Middle frontal gyrus (tissue), 1 donor: ENCODE data around the gene HYLS1.

Experiments used
- DNase-seq: peaks from one replicate; pipeline ENCODE4 v3.0.0-alpha.2; 2015; ENCODE audit warnings: low spot score; ENCODE audit errors: extremely low spot score

HYLS1 gene

DNA sequence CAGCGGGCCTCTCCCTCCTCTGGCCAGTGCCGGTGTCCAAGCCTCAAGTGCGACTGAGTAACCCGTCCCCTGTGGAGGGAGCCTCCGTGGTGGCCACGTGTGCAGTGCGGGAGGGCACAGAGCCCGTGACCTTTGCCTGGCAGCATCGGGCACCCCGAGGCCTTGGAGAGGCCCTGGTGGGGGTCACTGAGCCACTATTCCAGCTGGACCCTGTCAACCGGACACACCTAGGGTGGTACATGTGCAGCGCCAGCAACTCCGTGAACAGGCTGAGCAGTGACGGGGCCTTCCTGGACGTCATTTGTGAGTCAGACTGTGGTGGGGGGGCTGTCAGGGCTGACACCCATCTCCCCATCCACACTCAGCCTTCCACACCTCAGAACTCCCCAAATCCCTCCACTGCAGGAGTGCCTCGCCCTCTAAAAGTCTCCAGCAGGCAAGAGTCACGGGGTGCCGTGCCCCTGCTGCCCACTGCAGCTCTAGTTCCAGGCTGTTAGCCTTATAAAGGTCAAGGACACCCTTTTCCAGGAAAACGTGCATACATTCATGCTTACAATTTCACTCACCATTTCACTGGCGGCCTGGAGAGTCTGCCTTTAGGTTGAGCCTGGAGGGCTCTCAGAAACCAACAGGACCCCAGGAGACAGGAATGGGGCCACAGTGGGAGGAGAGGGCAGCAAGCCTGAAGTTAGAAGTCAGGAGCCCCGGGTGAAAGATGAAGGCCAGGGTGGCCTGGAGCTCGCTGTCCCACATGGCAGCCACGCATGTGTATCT is 61.0 kb downstream of the HYLS1 start:
- DNase-seq, result no peak

DNA sequence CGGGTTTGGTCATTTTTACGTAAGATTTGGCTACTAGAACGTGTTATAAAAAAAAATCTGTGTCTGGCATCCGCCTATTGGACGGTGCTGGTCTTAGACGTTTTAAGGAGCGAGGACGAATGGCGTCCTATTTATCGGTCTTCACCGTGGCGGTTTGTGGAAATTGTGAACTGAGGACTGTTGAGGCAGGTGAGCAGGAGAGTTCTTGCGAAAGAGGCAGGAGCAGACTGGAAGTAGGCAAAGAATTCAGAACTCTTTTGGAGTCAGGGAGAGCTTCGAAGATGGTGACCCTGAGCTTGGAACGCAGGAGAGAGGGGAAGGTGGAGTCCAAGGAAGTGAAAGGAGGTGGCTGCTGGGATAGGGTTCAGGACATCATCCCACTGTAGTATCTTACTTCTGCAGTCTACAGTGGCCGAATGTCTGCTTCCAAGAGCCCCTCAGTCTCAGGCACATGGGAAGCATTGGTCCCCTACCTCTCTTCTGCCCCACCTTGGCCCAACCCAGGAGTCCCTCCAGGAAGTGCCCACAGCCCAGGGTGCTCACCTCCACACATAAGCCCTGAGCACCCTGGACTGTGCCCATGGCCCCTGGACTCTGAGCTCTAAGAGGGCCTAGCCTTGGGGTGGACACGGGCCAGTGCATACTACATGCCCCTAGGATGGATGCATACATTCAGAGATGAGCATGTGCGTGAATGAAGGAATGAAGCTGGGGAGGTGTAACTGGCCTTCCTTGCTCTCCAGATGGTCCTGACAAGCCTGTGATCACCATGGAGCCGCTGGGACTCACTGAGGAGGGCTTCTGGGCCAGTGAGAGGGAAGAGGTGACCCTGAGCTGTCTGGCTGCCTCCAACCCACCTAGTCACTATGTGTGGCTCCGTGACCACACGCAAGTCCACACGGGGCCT is 62.1 kb downstream of the HYLS1 start:
- no peak for DNase-seq

GRCh38 chr11:125950178-125950490 is 62.7 kb downstream of the HYLS1 start:
- DNase-seq, result no peak
